GM18507 (cell line): Measurements from ENCODE around the gene USP37.

ENCODE experiments used
- DNase-seq: peaks from one replicate; pipeline ENCODE4 v3.0.0; 2011; ENCODE audit warnings: low read depth; ENCODE audit not compliant: insufficient read length; ENCODE audit errors: extremely low spot score
- FAIRE-seq: peaks from 2 replicates; lab custom pipeline; 2011; peaks lifted over from hg19 to GRCh38; lab: Jason Lieb, UNC

USP37 gene

DNA sequence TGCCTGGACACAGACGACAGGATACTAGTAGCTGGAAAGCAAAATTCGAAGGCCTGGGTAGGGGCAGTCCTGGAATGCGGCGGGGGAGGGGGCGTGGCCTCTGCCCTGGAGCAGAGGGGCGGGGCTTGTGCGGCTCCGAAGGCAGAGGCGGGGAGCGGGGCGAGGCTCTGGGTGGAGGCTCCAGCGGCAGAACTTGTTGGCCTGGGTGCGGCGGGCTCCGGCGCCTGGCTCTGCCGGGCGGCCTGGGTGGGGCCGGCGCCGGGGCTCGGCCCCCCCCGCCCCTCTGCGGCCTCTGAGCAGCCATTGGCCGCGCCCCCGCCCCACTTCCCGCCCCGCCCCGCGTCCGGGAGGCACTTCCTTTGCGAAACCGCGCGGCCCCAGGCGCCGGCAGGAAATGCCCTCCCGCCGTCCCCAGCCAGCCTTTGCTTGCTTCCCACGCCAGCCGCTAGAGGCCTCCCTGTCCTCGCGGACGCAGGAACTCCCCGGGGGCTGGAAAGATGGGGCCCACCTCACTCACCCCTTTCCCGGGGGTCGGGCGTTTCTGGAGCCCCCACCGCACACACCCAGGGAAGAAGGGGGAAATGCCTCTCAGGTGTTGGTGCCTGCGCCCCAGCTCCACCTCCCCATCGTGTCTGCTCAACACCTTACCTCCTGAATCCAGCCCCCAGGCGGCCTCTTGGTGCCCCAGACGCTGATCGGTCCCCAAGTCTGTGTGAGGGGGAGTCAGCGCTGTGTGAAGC is 161.8 kb downstream of the USP37 start:
- FAIRE-seq (peak; percentile 87), DNase-seq (peak; percentile 85)

DNA sequence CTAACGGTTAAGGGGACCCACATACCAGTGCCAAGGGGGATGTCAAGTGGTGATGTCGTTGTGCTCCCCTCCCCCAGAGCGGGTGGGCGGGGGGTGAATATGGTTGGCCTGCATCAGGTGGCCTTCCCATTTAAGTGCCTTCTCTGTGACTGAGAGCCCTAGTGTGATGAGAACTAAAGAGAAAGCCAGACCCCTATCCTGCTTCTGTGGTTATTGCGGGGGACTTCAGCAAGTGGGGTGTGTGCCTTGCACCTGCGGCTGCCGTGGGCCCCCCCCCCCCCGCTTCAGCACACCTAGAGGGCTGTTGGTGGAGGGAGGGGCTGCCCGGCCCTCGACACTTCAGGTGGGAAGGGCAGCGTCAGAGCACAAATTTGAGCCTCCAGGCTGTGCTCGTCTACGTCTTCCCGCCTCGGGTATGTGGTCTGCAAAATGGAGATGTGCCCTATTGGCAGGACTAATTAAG is 162.4 kb downstream of the USP37 start:
- FAIRE-seq = no peak
- no peak for DNase-seq

GRCh38 chr2:218405086-218405745 is 162.9 kb downstream of the USP37 start:
- DNase-seq (no peak), FAIRE-seq (no peak)

GRCh38 chr2:218404351-218405085 is 163.6 kb downstream of the USP37 start:
- FAIRE-seq = no peak
- DNase-seq = no peak

DNA sequence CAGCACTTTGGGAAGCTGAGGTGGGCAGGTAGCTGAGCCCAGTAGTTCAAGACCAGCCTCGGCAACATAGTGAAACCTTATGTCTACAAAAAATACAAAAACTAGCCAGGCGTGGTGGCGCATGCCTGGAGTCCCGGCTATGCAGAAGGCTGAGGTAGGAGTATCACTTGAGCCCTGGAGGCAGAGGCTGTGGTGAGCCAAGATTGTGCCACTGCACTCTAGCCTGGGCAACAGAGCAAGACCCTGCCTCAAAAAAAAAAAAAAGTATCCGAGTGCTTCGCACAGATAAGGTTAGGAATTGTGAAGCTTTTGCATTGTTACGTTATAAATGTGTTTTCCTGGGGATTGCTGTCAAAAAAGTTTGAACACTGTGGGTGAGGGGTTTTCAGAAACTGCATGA is 164.3 kb downstream of the USP37 start:
- FAIRE-seq (no peak), DNase-seq (no peak)

DNA sequence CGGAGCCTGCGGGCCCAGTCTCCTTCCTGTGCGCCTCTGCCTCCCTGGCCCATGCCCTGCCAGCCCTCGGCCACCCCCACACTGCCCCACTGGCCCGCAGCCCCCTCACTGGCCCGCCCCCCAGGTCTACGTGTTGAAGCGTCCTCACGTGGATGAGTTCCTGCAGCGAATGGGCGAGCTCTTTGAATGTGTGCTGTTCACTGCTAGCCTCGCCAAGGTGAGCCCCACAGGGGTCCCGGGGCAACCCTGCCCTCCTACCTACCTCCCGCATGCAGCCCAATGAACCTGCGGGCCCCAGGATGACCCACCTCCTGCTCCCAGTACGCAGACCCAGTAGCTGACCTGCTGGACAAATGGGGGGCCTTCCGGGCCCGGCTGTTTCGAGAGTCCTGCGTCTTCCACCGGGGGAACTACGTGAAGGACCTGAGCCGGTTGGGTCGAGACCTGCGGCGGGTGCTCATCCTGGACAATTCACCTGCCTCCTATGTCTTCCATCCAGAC is 165.2 kb downstream of the USP37 start:
- DNase-seq (no peak), FAIRE-seq (no peak)

GRCh38 chr2:218402491-218402901 is 165.7 kb downstream of the USP37 start:
- no peak for FAIRE-seq

GRCh38 chr2:218401890-218402289 is 166.3 kb downstream of the USP37 start:
- no peak for FAIRE-seq

More at GRCh38 chr2:218402491-218402901, 165.7 kb downstream of the USP37 start:
- no peak for DNase-seq

GRCh38 chr2:218400930-218401881 is 166.9 kb downstream of the USP37 start:
- FAIRE-seq = no peak
- DNase-seq = no peak

More at GRCh38 chr2:218401890-218402289, 166.3 kb downstream of the USP37 start:
- no peak for DNase-seq
